ENCODE data around the gene GIMAP7.

The GIMAP7 gene

GRCh38 chr7:150524018-150524417 is 9.3 kb downstream of the GIMAP7 start:
- DNase-seq (ENCODE audit: low read depth), result no peak
- no peak for TF ChIP-seq CTCF (IDR thresholded peaks at IDR 0.05; ENCODE audit: insufficient read depth, low read depth, low read length, missing control alignments)
- no peak overlapping the region for H3K4me3 ChIP-seq (ENCODE audit: low read depth, low read length)

- no peak for TF ChIP-seq CTCF (IDR thresholded peaks at IDR 0.05; ENCODE audit: insufficient read depth, low read depth, low read length, missing control alignments)
- H3K4me3 ChIP-seq (ENCODE audit: low read depth, low read length), result no peak overlapping the region
- DNase-seq (ENCODE audit: low read depth), result no peak
Observed at GRCh38 chr7:150531704-150532103, 17.0 kb downstream of the GIMAP7 start.

DNA sequence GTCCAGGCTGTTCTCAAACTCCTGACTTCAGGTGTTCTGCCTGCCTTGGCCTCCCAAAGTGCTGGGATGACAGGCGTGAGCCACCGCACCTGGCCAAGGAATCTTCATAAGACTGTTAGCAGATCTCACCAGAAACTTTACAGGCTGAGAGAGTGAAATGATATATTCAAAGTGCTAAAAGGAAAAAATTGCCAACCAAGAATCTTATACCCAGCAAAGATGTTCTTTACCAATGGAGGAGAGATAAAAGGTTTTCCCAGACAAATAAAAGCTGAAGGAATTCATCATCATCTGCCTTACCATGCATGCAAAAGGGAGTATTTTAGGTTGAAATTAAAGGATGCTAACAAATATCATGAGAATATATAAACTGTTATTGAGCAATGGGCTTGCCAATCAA is 23.6 kb downstream of the GIMAP7 start:
- TF ChIP-seq CTCF (IDR thresholded peaks at IDR 0.05; ENCODE audit: insufficient read depth, low read depth, low read length, missing control alignments), result no peak
- DNase-seq (ENCODE audit: low read depth), result no peak
- H3K4me3 ChIP-seq (ENCODE audit: low read depth, low read length), result no peak overlapping the region

GRCh38 chr7:150553163-150553562 is 38.5 kb downstream of the GIMAP7 start:
- H3K4me3 ChIP-seq (ENCODE audit: low read depth, low read length), result no peak overlapping the region
- TF ChIP-seq CTCF (IDR thresholded peaks at IDR 0.05; ENCODE audit: insufficient read depth, low read depth, low read length, missing control alignments), result no peak

DNA sequence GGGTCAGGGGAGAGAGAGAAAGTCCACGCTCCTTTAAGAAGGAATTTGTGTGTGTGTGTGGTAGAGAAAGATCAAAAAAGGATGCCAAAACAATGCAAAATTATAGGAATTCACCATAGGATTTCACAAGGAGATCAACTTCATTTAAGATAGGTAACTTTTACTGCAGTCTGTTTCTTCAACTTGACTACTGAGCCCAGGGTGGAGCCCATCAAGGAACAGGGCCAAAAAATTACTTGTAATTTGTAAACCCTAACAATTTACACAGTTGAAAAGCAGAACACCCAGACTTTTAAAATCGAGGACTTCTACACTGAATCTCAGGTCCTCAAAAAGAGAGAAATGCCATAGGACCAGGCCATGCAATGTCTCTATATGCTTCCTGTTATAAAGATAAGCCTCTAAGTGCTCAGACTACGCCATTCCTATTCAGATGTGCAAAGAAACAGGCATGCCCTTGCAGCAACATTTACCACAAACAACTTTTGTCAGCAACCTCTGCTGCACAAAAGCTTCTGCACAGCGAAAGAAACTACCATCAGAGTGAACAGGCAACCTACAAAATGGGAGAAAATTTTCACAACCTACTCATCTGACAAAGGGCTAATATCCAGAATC is 42.0 kb downstream of the GIMAP7 start:
- DNase-seq (ENCODE audit: low read depth), result peak; percentile 65
- TF ChIP-seq CTCF (IDR thresholded peaks at IDR 0.05; ENCODE audit: insufficient read depth, low read depth, low read length, missing control alignments), result no peak
- H3K4me3 ChIP-seq (ENCODE audit: low read depth, low read length), result no peak overlapping the region

More at GRCh38 chr7:150553163-150553562, 38.5 kb downstream of the GIMAP7 start:
- DNase-seq (ENCODE audit: low read depth), result no peak

GRCh38 chr7:150560486-150560885 is 45.8 kb downstream of the GIMAP7 start:
- DNase-seq (ENCODE audit: low read depth), result no peak
- TF ChIP-seq CTCF (IDR thresholded peaks at IDR 0.05; ENCODE audit: insufficient read depth, low read depth, low read length, missing control alignments), result no peak
- H3K4me3 ChIP-seq (ENCODE audit: low read depth, low read length), result no peak overlapping the region

- no peak for DNase-seq (ENCODE audit: low read depth)
- no peak for TF ChIP-seq CTCF (IDR thresholded peaks at IDR 0.05; ENCODE audit: insufficient read depth, low read depth, low read length, missing control alignments)
- no peak overlapping the region for H3K4me3 ChIP-seq (ENCODE audit: low read depth, low read length)
Observed at GRCh38 chr7:150562919-150563318, 48.2 kb downstream of the GIMAP7 start.
